Left ventricle myocardium inferior (tissue), 1 donor: ENCODE data around the gene TAOK3. TPM values are rescaled to one million over a fixed set of nuclear protein-coding genes. Genes with fewer than 3 reads are reported as not detected.

Experiments used
- DNase-seq: peaks from one replicate; pipeline ENCODE4 v3.0.0-alpha.2; 2020
- H3K27ac ChIP-seq: fragments of 200-600 bp; replicated peaks from 2 replicates; pipeline ENCODE4 v1.8.0; 2021
- H3K27me3 ChIP-seq: fragments of 200-600 bp; 2 replicates; pipeline ENCODE4 v1.8.0; 2021; ENCODE audit warnings: low read depth
- H3K36me3 ChIP-seq: fragments of 200-600 bp; 2 replicates; pipeline ENCODE4 v1.8.0; 2021
- H3K4me1 ChIP-seq: fragments of 200-600 bp; 2 replicates; pipeline ENCODE4 v1.8.0; 2021
- H3K4me3 ChIP-seq: fragments of 200-600 bp; 2 replicates; pipeline ENCODE4 v1.8.0; 2021; ENCODE audit warnings: mild to moderate bottlenecking, moderate library complexity
- H3K9me3 ChIP-seq: fragments of 200-600 bp; replicated peaks from 2 replicates; pipeline ENCODE4 v1.8.0; 2021
- intact Hi-C: fragments of 100-400 bp; cut with micrococcal nuclease; formaldehyde crosslinking; loops from one replicate; pipeline ENCODE4 v1.11.0; 2022
- total RNA-seq: library from RNA; stranded (reverse); fragmentation: NEBNext Ultra II Directional; extraction: Animal tissue kit (Norgen Biotek cat#: 25700); gene quantifications from one replicate; pipeline ENCODE4 v1.2.1, GENCODE V29; 2021
- TF ChIP-seq, protein P1 (sequence below): fragments of 200-600 bp; IDR thresholded peaks from 2 replicates; pipeline ENCODE4 v1.8.0; 2021; ENCODE audit warnings: antibody characterized with exemption, mild to moderate bottlenecking, borderline replicate concordance
- donor health status: DM: no; HTN: yes; CAD: no; lungs with severe emphysema.

TAOK3 gene
- total RNA-seq, 1 donor from 2014 or later = 21.4 TPM

DNA sequence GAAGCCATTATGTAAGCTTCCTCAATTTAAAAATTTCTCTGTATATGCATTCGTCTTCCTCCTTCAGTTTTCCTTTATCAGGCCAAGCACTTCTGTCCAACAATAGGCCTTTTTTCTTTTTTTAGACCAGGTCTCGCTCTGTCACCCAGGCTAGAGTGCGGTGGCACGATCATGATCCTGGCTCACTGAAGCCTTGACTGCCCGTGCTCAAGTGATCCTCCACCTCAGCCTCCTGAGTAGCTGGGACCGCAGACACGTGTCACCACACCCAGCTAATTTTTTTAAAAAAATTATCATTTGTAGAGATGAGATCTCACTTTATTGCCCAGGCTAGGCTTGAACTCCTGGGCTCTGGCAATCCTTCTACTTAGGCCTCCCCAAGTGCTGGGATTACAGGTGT, 25.8 kb downstream of the TAOK3 start:
- intact Hi-C loops = no loop called here
- no peak for DNase-seq
- Histone ChIP-seq H3K4me1 (peaks cover 13% of the 10 kb centered on the region), H3K27me3 (no peaks in the 10 kb centered on the region), H3K9me3 (no peaks in the 10 kb centered on the region), H3K4me3 (no peak overlapping the region), H3K36me3 (no peaks in the 10 kb centered on the region), H3K27ac (no peak overlapping the region)
- TF ChIP-seq, protein P1, sequence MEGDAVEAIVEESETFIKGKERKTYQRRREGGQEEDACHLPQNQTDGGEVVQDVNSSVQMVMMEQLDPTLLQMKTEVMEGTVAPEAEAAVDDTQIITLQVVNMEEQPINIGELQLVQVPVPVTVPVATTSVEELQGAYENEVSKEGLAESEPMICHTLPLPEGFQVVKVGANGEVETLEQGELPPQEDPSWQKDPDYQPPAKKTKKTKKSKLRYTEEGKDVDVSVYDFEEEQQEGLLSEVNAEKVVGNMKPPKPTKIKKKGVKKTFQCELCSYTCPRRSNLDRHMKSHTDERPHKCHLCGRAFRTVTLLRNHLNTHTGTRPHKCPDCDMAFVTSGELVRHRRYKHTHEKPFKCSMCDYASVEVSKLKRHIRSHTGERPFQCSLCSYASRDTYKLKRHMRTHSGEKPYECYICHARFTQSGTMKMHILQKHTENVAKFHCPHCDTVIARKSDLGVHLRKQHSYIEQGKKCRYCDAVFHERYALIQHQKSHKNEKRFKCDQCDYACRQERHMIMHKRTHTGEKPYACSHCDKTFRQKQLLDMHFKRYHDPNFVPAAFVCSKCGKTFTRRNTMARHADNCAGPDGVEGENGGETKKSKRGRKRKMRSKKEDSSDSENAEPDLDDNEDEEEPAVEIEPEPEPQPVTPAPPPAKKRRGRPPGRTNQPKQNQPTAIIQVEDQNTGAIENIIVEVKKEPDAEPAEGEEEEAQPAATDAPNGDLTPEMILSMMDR = no peak

DNA sequence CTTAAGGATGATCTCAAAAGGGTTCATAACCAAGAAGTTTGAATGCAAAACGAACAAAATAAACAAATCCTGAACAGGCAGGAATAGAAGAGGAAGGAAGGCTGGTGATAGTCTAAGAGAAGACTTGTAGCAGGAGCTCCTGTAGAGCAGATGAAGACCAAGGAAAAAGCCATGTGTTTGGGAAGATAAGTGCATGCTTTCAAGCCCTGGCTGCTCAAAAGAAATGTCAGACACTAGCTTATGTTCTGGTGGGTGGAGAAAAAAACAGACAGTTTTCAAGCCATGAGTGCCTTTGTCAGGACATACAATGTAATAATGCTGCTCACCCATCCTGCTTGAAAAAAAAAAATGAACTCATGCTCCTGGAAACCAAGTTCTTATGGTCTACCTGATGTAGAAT, 27.4 kb downstream of the TAOK3 start:
- no peak for DNase-seq
- TF ChIP-seq, protein P1 = no peak
- intact Hi-C loops = no loop called here
- H3K9me3 ChIP-seq = no peaks in the 10 kb centered on the region
- peaks cover 13% of the 10 kb centered on the region for H3K4me1 ChIP-seq
- H3K4me3 ChIP-seq = no peak overlapping the region
- H3K27me3 ChIP-seq = no peaks in the 10 kb centered on the region
- no peak overlapping the region for H3K27ac ChIP-seq
- no peaks in the 10 kb centered on the region for H3K36me3 ChIP-seq

DNA sequence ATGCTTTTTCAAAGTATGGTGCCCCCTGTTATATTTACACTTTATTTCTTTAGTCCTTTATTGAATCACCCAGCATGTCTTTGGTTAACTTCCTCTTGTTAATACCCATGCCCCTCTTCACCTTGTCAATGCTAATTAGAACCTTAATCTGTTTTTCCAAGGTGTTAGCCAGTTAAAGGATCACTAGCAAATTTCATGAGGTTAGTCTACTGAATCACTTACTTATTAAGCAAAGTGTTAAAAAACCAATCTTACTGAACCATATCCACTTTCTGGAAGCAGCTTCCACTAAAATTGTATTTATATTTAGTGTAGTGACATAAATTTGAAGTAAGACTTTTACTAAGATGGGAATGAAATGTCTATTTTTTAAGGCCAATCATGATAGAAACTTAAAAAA, 27.9 kb downstream of the TAOK3 start:
- Histone ChIP-seq H3K4me1 (peaks cover 13% of the 10 kb centered on the region), H3K27ac (no peak overlapping the region), H3K4me3 (no peak overlapping the region), H3K27me3 (no peaks in the 10 kb centered on the region), H3K36me3 (no peaks in the 10 kb centered on the region), H3K9me3 (no peaks in the 10 kb centered on the region)
- TF ChIP-seq, protein P1 = no peak
- DNase-seq = no peak
- intact Hi-C loops = no loop called here

DNA sequence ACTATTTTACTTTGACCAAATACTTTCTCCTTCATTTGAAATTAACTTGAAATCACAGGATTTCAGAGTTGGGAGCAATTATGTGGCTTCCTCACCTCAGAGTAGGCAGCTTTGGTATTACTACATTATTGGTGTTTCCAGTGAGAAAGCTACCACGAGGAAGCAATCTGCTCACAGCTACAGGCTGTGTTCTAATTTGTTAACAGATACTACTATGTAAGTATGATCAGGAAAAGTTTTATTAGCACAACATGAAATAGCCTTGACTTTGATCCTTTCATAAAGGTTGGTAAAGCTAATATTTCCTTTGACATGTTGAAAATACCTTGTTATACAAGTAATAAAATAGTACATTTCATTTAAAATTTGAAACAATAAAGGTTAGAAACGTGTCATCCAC, 30.6 kb downstream of the TAOK3 start:
- no peak for DNase-seq
- Histone ChIP-seq H3K9me3 (no peaks in the 10 kb centered on the region), H3K4me3 (no peak overlapping the region), H3K27ac (no peak overlapping the region), H3K4me1 (peaks cover 7% of the 10 kb centered on the region), H3K27me3 (no peaks in the 10 kb centered on the region), H3K36me3 (no peaks in the 10 kb centered on the region)
- intact Hi-C loops = no loop called here
- TF ChIP-seq, protein P1 = no peak

DNA sequence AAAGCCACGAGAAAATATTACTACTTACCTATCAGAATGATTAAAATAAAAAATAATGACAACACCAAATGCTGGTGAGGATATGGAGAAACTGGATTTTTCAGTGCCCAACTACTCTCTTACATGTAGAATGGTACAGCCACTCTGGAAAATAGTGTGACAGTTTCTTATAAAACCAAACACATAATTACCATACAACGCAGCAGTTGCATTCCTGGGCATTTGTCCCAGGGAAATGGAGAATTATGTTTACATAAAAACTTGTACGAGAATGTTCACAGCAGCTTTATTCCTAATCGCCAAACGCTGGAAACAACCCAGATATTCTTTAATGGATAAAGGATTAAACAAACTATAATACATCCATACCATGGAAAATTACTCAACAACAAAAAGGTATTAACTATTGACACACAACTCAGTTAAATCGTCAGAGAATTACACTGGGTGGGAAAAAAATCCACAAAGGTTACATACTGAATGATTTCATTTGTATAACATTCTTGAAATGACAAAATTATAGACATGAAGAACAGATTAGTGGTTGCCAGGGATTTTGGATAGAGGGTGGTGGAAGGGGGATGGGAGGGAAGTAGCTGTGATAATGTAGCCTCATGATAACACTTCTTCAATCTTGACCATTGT, 35.4 kb downstream of the TAOK3 start:
- Histone ChIP-seq H3K36me3 (no peaks in the 10 kb centered on the region), H3K4me3 (no peak overlapping the region), H3K27ac (no peak overlapping the region), H3K27me3 (no peaks in the 10 kb centered on the region), H3K4me1 (no peaks in the 10 kb centered on the region), H3K9me3 (no peaks in the 10 kb centered on the region)
- DNase-seq = no peak
- intact Hi-C loops = no loop called here
- TF ChIP-seq, protein P1 = no peak
